Fibroblast of lung (primary cell): ENCODE results near the gene CAND1. TPM values are rescaled to one million over a fixed set of nuclear protein-coding genes. Genes with fewer than 3 reads are reported as not detected.

Experiments used
- DNase-seq, 2 donors: peaks; one replicate each; pipeline versions ENCODE4 v3.0.0 to v3.0.0-alpha.2; 2010; ENCODE audit warnings: low read depth in 2 of 2
- H2AFZ ChIP-seq: 2 replicates; pipeline ENCODE4 v1.5.1; 2012; ENCODE audit warnings: low read length, control low read depth, inconsistent platforms
- H3K27ac ChIP-seq: 2 replicates; pipeline ENCODE4 v1.5.1; 2011; ENCODE audit warnings: low read length, control low read depth; ENCODE audit not compliant: insufficient read depth
- H3K27me3 ChIP-seq: 2 replicates; pipeline ENCODE4 v1.5.1; 2011; ENCODE audit warnings: mild to moderate bottlenecking, low read length; ENCODE audit not compliant: control insufficient read depth, insufficient read depth
- H3K36me3 ChIP-seq: 2 replicates; pipeline ENCODE4 v1.5.1; 2011; ENCODE audit warnings: low read length; ENCODE audit not compliant: control insufficient read depth, insufficient read depth
- H3K4me1 ChIP-seq: 2 replicates; pipeline ENCODE4 v1.5.1; 2011; ENCODE audit warnings: low read length; ENCODE audit not compliant: control insufficient read depth, insufficient read depth; ENCODE audit errors: extremely low read depth
- H3K4me2 ChIP-seq: 2 replicates; pipeline ENCODE4 v1.5.1; 2011; ENCODE audit warnings: low read length, control low read depth; ENCODE audit not compliant: insufficient read depth; ENCODE audit errors: extremely low read depth
- H3K4me3 ChIP-seq, 4 experiments: fragments of 200-600 bp in 1 of 4; sonication (generic) in 1 of 4; replicated peaks in 1 of 4; 2 replicates each; pipeline ENCODE4 v1.5.1; 2011 to 2016; ENCODE audit warnings: low read length in 4 of 4, low read depth in 3 of 4, mild to moderate bottlenecking in 3 of 4, control low read depth in 2 of 4, inconsistent platforms in 1 of 4, mixed read lengths in 1 of 4; ENCODE audit not compliant: insufficient read depth in 1 of 4; ENCODE audit errors: control extremely low read depth in 1 of 4
- H3K79me2 ChIP-seq: 2 replicates; pipeline ENCODE4 v1.5.1; 2012; ENCODE audit warnings: mild to moderate bottlenecking, low read length, inconsistent platforms; ENCODE audit not compliant: control insufficient read depth, insufficient read depth
- H3K9ac ChIP-seq: 2 replicates; pipeline ENCODE4 v1.5.1; 2011; ENCODE audit warnings: mild to moderate bottlenecking, low read length, control low read depth; ENCODE audit not compliant: insufficient read depth
- H3K9me3 ChIP-seq: 2 replicates; pipeline ENCODE4 v1.5.1; 2012; ENCODE audit warnings: low read depth, low read length; ENCODE audit not compliant: control insufficient read depth, insufficient read depth
- H4K20me1 ChIP-seq: 2 replicates; pipeline ENCODE4 v1.5.1; 2011; ENCODE audit warnings: low read length; ENCODE audit not compliant: control insufficient read depth, insufficient read depth; ENCODE audit errors: extremely low read depth
- EZH2 ChIP-seq: IDR thresholded peaks from 2 replicates; pipeline ENCODE4 v1.5.1; 2012; ENCODE audit warnings: low read length, control low read depth, mild to moderate bottlenecking; ENCODE audit errors: missing control alignments
- polyA plus RNA-seq, 2 donors: library from polyadenylated mRNA; depleted of rRNA in 1 of 2; stranded (reverse) in 1 of 2; unstranded in 1 of 2; fragments of >200 nt; gene quantifications; 2 replicates each; pipeline ENCODE4 v1.2.1, GENCODE V29; 2011 to 2012; ENCODE audit warnings: missing spikeins in 1 of 2
- total RNA-seq: library from RNA; depleted of rRNA; stranded (reverse); fragments of >200 nt; gene quantifications from 2 replicates; pipeline ENCODE4 v1.2.1, GENCODE V29; 2014
- TF ChIP-seq, protein P1 (sequence below), 2 donors: IDR thresholded peaks in 1 of 2; conservative IDR thresholded peaks in 1 of 2; 1 replicate in 1 of 2; 2 replicates in 1 of 2; pipeline ENCODE4 v1.5.1; 2011 to 2012; ENCODE audit warnings: low read length in 2 of 2, control low read depth in 1 of 2, inconsistent platforms in 1 of 2, low read depth in 1 of 2, mild to moderate bottlenecking in 1 of 2

The CAND1 gene
- total and polyA plus RNA-seq, 2 donors (not counting 1 experiment from before 2014, with no cell fraction given), result 101 to 133 TPM

DNA sequence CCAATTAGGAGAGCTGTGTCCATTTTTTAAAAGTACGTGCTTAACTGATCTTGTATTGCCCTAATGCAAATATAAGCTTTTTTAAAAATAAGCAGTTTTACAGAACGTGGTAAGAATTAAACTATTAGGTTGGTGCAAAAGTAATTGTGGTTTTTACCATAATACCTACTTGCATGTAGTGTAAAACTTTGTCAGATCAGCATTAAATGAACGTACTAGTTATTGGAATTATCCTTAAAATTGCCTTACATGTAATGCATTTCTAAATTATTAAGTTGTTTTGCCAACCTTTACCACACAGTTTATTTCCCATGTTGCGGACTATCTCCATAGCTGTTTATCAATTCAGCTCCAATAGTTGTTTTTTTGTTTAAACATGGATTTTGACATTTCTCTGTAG, 10.9 kb downstream of the CAND1 start:
- H3K4me2 ChIP-seq, result no peak overlapping the region
- no peak overlapping the region for H3K4me3 ChIP-seq
- no peaks in the 10 kb centered on the region for H3K27me3 ChIP-seq
- H3K9ac ChIP-seq, result no peak overlapping the region
- no peak overlapping the region for H3K27ac ChIP-seq
- no peaks in the 10 kb centered on the region for H3K36me3 ChIP-seq
- TF ChIP-seq EZH2, result no peak
- TF ChIP-seq, protein P1, sequence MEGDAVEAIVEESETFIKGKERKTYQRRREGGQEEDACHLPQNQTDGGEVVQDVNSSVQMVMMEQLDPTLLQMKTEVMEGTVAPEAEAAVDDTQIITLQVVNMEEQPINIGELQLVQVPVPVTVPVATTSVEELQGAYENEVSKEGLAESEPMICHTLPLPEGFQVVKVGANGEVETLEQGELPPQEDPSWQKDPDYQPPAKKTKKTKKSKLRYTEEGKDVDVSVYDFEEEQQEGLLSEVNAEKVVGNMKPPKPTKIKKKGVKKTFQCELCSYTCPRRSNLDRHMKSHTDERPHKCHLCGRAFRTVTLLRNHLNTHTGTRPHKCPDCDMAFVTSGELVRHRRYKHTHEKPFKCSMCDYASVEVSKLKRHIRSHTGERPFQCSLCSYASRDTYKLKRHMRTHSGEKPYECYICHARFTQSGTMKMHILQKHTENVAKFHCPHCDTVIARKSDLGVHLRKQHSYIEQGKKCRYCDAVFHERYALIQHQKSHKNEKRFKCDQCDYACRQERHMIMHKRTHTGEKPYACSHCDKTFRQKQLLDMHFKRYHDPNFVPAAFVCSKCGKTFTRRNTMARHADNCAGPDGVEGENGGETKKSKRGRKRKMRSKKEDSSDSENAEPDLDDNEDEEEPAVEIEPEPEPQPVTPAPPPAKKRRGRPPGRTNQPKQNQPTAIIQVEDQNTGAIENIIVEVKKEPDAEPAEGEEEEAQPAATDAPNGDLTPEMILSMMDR (conservative IDR thresholded peaks at IDR 0.05 in 1 of 2, IDR thresholded peaks at IDR 0.05 in 1 of 2; ENCODE audit: low read depth in 1 of 2, low read length in 2 of 2), result no peak
- H3K79me2 ChIP-seq, result peaks cover 74% of the 10 kb centered on the region
- H3K9me3 ChIP-seq, result no peaks in the 10 kb centered on the region
- no peak for DNase-seq
- peaks cover 6% of the 10 kb centered on the region for H3K4me1 ChIP-seq
- no peaks in the 10 kb centered on the region for H4K20me1 ChIP-seq
- H2AFZ ChIP-seq, result no peak overlapping the region

DNA sequence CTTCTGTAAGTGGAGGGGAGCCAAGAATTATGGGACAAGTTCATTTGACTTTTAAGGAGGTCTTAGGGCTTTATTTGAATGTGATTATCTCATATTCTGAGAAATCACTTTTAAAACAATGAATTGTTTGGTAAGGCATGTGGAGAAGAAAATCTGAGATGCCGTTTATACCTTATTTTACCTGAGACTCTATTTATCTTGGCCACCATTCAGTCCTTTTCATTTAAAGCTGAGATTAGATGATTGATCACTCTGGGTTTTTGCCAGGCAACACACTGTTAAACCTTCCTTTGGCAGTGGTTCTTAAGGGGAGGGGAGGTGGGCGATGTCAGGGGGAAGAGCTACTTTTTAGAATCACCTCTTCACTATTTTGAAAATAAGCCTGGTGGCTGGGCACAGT, 11.4 kb downstream of the CAND1 start:
- TF ChIP-seq EZH2, result no peak
- TF ChIP-seq, protein P1 (conservative IDR thresholded peaks at IDR 0.05 in 1 of 2, IDR thresholded peaks at IDR 0.05 in 1 of 2; ENCODE audit: low read depth in 1 of 2, low read length in 2 of 2), result no peak
- H2AFZ ChIP-seq, result no peak overlapping the region
- no peak overlapping the region for H3K9ac ChIP-seq
- H4K20me1 ChIP-seq, result no peaks in the 10 kb centered on the region
- no peak for DNase-seq
- no peaks in the 10 kb centered on the region for H3K36me3 ChIP-seq
- no peak overlapping the region for H3K4me3 ChIP-seq
- H3K27ac ChIP-seq, result no peak overlapping the region
- H3K27me3 ChIP-seq, result no peaks in the 10 kb centered on the region
- no peaks in the 10 kb centered on the region for H3K9me3 ChIP-seq
- peaks cover 4% of the 10 kb centered on the region for H3K4me1 ChIP-seq
- peaks cover 74% of the 10 kb centered on the region for H3K79me2 ChIP-seq
- H3K4me2 ChIP-seq, result no peak overlapping the region

DNA sequence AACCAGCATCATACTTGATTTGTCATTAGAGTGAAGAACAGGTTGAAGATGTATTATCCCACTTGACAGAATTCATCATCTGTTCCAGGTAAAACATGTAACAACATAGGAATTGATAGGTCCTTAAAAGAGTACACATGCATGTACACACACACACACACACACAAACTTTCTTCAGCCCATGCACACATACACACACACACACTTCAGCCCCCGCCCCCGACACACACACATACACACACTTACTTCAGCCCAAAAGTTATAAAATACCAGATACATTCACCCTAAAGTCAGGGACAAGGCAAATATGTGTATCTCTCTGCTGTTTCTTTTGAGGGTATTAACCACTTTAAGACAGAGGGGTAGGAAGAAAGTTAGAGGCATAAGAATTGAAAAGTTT, 15.4 kb downstream of the CAND1 start:
- H2AFZ ChIP-seq, result no peak overlapping the region
- H3K4me3 ChIP-seq, result no peak overlapping the region
- peaks cover 61% of the 10 kb centered on the region for H3K79me2 ChIP-seq
- no peaks in the 10 kb centered on the region for H3K36me3 ChIP-seq
- no peaks in the 10 kb centered on the region for H3K9me3 ChIP-seq
- H3K4me1 ChIP-seq, result no peaks in the 10 kb centered on the region
- no peak overlapping the region for H3K9ac ChIP-seq
- H4K20me1 ChIP-seq, result no peaks in the 10 kb centered on the region
- no peak overlapping the region for H3K27ac ChIP-seq
- no peaks in the 10 kb centered on the region for H3K27me3 ChIP-seq
- DNase-seq, result no peak
- H3K4me2 ChIP-seq, result no peak overlapping the region
- no peak for TF ChIP-seq EZH2
- TF ChIP-seq, protein P1 (conservative IDR thresholded peaks at IDR 0.05 in 1 of 2, IDR thresholded peaks at IDR 0.05 in 1 of 2; ENCODE audit: low read depth in 1 of 2, low read length in 2 of 2), result no peak
